BLaER1 (cell line): ENCODE results near the gene HOXD4.

Source experiments
- H3K27ac ChIP-seq: shearing (Covaris generic); formaldehyde crosslinking; 2 replicates; pipeline ENCODE4 v1.8.1; 2022
- H3K27me3 ChIP-seq: shearing (Covaris generic); formaldehyde crosslinking; 2 replicates; pipeline ENCODE4 v1.8.1; 2022
- H3K36me3 ChIP-seq: shearing (Covaris generic); formaldehyde crosslinking; 2 replicates; pipeline ENCODE4 v1.8.1; 2022
- H3K4me1 ChIP-seq: shearing (Covaris generic); formaldehyde crosslinking; 2 replicates; pipeline ENCODE4 v1.8.1; 2022
- H3K4me2 ChIP-seq: shearing (Covaris generic); formaldehyde crosslinking; 2 replicates; pipeline ENCODE4 v1.8.1; 2022
- H3K4me3 ChIP-seq: shearing (Covaris generic); formaldehyde crosslinking; 2 replicates; pipeline ENCODE4 v1.8.1; 2022
- H3K9ac ChIP-seq: shearing (Covaris generic); formaldehyde crosslinking; 2 replicates; pipeline ENCODE4 v1.8.1; 2022
- H3K9me3 ChIP-seq: shearing (Covaris generic); formaldehyde crosslinking; 2 replicates; pipeline ENCODE4 v1.8.1; 2022
- H4K20me1 ChIP-seq: shearing (Covaris generic); formaldehyde crosslinking; 2 replicates; pipeline ENCODE4 v1.8.1; 2022
- Cebpa-rat ChIP-seq: shearing (Covaris generic); IDR thresholded peaks from 2 replicates; pipeline ENCODE4 v1.8.1; 2022

Gene HOXD4

DNA sequence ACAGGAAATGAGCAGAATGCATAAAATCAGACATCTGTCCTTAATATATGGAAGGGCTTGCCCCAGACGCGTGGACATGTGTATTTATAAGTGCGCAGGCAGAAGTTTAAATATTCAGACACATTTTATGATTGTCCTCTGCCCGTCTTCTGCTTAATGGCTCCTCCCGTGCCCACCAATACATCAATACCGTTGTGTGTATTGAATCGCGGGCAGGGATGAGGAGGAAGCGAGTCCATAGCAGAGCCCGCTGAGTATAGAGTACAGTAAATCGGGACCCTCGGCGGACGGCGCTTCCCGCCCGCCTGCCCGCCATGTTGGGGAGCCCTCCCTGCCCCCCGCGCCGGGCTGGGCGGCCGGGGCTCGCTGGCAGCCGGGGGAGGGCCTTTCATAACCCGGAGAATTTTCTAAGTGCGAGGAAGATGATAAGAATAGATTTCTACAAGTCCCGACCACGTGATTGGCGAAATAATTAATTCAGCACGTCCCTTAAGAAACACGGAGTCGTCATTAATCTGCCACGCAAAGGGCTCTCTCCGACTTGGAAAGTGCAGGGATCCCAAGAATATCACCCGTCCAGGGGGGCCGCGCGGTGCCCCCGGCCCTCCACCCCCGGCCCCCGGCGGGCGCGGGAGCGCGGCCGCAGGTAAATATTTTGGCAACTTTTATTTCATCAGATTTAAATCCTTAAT is 5.6 kb downstream of the HOXD4 start, which contains the start of gene HOXD3:
HOXD3 (plus strand) TSS at position 501 of the 692 bp plus-strand sequence. CDS start 11,808 bp downstream, outside the sequence.
- H4K20me1 ChIP-seq, result no peaks in the 10 kb centered on the region
- peaks cover 97% of the 10 kb centered on the region for H3K27me3 ChIP-seq
- H3K9me3 ChIP-seq, result peaks cover 67% of the 10 kb centered on the region
- TF ChIP-seq Cebpa-rat, result no peak
- H3K27ac ChIP-seq, result no peak within 1 kb of the TSS
- H3K4me2 ChIP-seq, result no peak within 1 kb of the TSS
- no peaks in the 10 kb centered on the region for H3K4me1 ChIP-seq
- no peaks in the 10 kb centered on the region for H3K36me3 ChIP-seq
- no peak within 1 kb of the TSS for H3K4me3 ChIP-seq
- no peak within 1 kb of the TSS for H3K9ac ChIP-seq

DNA sequence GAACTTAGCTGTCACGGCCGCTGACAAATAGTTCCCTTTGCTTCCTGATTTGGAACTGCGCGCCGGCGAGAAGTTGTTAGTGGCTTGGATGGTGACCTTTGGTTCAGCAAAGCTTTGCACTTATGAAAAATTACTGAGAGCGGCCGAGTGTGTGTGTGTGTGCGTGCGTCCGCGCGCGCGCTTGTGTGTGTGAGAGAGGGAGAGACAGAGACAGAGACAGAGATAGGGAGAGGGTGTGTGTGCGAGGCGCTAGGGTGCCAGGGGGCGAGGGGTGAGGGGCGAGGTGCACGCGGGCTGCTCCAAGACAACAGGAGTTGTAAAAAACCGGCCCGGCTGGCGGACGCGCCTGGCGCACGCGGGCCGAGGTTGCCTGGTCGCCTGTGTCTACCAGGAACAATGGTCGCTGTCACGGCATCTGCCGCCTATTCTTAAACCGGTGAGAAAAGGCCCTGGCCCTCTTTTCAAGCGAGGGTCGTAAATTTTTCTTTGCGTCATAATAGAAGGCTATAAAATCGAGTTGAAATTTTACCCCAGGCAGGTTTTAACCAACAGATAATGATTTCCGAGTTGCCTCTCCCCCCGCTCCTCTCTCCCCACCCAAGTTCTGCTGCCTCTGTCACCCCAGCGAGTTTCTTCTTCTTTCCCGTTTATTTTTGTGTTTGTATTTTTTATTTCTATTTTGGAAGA is 6.3 kb downstream of the HOXD4 start:
- no peak overlapping the region for H3K4me2 ChIP-seq
- peaks cover 69% of the 10 kb centered on the region for H3K9me3 ChIP-seq
- H3K27me3 ChIP-seq, result peaks cover 97% of the 10 kb centered on the region
- H4K20me1 ChIP-seq, result no peaks in the 10 kb centered on the region
- no peaks in the 10 kb centered on the region for H3K4me1 ChIP-seq
- no peak for TF ChIP-seq Cebpa-rat
- no peak overlapping the region for H3K9ac ChIP-seq
- no peaks in the 10 kb centered on the region for H3K36me3 ChIP-seq
- H3K27ac ChIP-seq, result no peak overlapping the region
- H3K4me3 ChIP-seq, result no peak overlapping the region

DNA sequence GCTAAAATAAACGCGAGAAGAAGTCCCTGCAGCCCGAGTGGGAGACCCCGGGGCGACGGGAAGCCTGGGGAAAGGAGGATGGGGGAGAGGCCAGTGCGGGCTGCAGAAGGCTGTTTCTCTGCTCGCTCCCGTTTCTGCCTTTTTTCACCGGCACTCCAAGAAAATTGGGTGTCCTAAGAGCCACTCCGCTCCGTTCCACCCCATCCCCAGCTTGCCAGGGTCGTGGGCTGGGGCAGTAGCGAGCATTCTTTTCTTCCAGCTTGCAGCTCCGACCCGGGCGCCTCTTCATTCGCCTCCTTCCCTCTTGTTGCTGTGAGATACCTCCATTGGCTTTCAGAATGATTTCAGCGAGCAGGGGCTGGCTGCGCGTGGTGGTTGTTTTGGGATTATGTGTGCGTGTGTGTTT is 6.8 kb downstream of the HOXD4 start:
- Histone ChIP-seq H3K4me3 (no peak overlapping the region), H3K9ac (no peak overlapping the region), H3K9me3 (peaks cover 70% of the 10 kb centered on the region), H3K27me3 (peaks cover 94% of the 10 kb centered on the region), H3K36me3 (no peaks in the 10 kb centered on the region), H3K27ac (no peak overlapping the region), H3K4me1 (no peaks in the 10 kb centered on the region), H3K4me2 (no peak overlapping the region), H4K20me1 (no peaks in the 10 kb centered on the region)
- no peak for TF ChIP-seq Cebpa-rat

DNA sequence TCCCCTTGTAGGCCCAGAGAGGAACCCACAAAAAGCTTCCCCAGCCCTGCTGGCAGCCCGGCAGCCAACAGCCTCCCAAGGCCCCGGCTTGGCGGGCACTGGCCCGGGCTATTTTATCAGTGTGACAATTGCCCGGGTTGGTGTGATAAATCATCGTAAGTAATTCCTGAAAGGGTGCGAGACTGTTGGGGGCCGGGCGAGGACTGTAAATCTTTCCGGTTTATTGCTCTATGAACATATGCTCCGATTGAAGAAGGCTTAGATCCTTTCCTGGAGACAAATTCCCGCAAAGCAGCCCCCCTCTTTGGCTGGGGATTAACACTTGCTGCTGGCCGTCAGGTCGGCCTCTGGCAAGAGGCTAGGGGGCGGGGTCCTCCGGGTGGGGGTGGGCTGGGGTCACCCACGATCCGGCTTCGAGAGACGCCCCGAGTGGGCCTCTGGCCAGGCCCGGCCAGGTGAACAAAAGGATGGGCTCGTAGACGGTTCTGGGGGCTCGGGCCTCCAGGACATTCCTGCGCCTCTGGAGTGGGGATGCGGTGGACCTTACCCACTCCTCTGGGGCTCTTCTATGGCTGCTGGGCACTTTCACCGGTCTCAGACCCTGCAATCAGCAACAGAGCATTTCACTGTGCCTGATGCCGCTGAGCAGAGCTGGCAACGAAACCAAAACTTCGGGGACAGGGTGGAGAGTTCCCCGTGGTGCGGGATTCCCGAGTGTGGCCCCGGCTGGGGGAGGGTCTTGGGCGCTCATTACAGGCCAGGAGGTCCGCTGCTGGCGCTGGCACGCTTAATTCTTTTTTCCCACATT is 7.7 kb downstream of the HOXD4 start:
- no peak for TF ChIP-seq Cebpa-rat
- Histone ChIP-seq H3K9me3 (peaks cover 75% of the 10 kb centered on the region), H3K27me3 (peaks cover 86% of the 10 kb centered on the region), H3K9ac (no peak overlapping the region), H3K36me3 (no peaks in the 10 kb centered on the region), H3K4me3 (no peak overlapping the region), H3K27ac (no peak overlapping the region), H4K20me1 (no peaks in the 10 kb centered on the region), H3K4me2 (no peak overlapping the region), H3K4me1 (no peaks in the 10 kb centered on the region)

DNA sequence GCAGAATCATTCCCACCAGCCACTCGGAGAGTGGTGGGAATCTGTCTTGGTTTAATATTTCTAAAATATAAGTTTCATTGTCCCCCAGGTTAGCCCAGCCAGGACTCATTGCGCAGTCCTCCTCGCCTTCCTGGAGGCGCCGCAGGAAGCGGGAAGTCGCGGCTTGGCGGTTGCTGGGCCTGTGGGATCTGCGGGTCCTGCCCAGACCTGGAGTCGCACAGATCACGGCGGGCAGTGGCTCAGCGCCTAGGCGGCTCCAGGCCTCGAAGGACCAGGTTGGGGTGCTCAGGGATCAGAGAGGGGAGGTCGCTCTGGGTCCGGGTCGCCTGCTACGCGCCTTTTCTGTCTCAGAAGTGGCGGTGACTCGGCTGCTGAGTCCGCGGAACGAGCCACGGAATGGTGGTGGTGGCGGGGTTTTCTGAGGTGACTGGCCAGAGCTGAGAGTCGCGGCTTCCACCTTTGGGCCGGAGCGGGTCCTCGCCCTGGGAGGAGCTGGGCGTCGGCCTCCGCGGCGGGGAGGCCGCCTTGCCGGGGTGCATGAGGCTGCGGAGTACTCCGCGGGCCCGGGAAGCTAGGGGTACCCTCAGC is 8.4 kb downstream of the HOXD4 start:
- Histone ChIP-seq H3K36me3 (no peaks in the 10 kb centered on the region), H3K9ac (no peak overlapping the region)

DNA sequence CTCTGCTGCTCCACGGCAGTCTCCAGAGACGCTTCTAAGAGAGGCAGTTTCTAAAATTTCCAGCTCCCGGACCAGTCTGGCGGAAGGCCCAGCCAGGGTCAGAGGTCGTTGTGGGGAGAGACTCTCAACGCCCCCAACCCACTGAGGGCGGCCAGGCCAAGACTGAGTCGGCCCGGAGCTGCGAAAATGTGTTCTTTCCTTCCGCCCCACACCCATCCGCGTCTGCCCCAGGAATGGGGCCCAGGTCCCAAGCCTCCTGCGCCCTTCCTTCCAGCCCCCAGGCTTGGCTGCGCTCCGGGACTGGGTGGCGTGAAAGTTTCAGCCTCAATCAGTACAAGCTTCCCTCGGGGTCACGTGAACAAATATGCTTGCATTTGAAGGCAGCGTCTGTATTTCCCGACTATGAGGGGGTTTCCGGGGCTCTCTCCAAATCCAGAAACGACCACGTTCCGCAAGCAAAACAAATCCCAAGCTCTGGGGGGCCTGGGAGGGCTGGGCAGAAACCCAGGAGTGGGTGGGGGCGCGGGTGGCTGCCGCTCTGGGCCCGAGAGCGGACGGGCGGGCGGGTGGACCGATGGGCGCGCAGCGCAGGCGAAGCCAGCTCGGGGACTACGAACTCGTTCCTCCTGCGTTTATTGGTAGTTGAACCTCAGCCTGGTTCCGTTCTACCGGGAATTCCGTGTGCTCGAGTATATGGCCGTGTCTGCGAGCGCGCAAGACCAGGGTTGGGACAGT is 9.1 kb downstream of the HOXD4 start:
- Histone ChIP-seq H4K20me1 (no peaks in the 10 kb centered on the region), H3K27ac (no peak overlapping the region), H3K4me3 (no peak overlapping the region), H3K27me3 (peaks cover 85% of the 10 kb centered on the region), H3K9me3 (peaks cover 89% of the 10 kb centered on the region), H3K36me3 (no peaks in the 10 kb centered on the region), H3K4me2 (no peak overlapping the region), H3K4me1 (no peaks in the 10 kb centered on the region), H3K9ac (no peak overlapping the region)
- no peak for TF ChIP-seq Cebpa-rat

More for the DNA sequence above, 8.4 kb downstream of the HOXD4 start:
- no peak for TF ChIP-seq Cebpa-rat
- Histone ChIP-seq H3K9me3 (peaks cover 82% of the 10 kb centered on the region), H3K27me3 (peaks cover 85% of the 10 kb centered on the region), H4K20me1 (no peaks in the 10 kb centered on the region), H3K4me3 (no peak overlapping the region), H3K4me2 (no peak overlapping the region), H3K27ac (no peak overlapping the region), H3K4me1 (no peaks in the 10 kb centered on the region)

DNA sequence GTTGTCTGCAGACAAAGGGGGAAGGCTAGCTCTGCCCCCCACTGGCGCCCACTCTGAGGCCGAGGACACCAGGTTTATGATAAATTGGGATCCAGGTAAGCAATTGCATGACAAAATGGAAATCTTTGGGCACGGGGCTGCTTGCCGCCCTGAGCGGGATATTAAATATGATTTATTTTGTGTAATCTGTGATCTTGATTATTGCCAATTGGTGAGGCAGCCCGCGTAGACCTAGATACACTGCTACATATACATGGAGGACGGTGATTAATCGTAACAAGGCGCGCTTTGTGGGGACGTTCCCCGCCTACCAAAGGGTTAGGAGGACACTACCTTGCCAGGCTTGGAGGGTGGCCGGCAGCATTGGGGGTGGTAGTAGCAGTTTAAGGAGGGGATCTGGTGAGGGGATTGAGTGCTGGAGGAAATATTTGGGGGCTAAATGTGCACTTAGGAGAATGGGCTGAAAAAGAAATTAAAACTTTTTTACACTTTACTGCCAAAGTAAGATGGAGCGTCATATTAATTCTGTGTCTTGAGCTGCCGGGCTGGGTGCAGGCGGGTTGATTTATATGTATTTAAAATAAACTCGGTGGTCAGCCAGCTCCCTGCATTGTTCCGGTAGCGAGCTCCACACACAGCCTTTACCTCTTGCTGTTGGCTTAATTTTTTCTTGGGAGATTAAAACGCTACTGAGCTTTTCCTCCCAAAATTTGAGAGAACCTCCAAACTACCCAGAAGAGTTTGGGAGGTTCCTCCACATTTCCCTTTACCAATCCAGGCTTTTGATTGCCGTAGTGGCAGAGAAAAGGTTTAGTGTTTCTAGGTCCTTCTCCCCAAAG is 9.9 kb downstream of the HOXD4 start:
- Histone ChIP-seq H3K27ac (no peak overlapping the region), H3K4me3 (no peak overlapping the region), H3K36me3 (no peaks in the 10 kb centered on the region), H4K20me1 (no peaks in the 10 kb centered on the region), H3K4me2 (no peak overlapping the region), H3K9ac (no peak overlapping the region), H3K4me1 (no peaks in the 10 kb centered on the region), H3K9me3 (peaks cover 90% of the 10 kb centered on the region), H3K27me3 (peaks cover 80% of the 10 kb centered on the region)
- no peak for TF ChIP-seq Cebpa-rat

DNA sequence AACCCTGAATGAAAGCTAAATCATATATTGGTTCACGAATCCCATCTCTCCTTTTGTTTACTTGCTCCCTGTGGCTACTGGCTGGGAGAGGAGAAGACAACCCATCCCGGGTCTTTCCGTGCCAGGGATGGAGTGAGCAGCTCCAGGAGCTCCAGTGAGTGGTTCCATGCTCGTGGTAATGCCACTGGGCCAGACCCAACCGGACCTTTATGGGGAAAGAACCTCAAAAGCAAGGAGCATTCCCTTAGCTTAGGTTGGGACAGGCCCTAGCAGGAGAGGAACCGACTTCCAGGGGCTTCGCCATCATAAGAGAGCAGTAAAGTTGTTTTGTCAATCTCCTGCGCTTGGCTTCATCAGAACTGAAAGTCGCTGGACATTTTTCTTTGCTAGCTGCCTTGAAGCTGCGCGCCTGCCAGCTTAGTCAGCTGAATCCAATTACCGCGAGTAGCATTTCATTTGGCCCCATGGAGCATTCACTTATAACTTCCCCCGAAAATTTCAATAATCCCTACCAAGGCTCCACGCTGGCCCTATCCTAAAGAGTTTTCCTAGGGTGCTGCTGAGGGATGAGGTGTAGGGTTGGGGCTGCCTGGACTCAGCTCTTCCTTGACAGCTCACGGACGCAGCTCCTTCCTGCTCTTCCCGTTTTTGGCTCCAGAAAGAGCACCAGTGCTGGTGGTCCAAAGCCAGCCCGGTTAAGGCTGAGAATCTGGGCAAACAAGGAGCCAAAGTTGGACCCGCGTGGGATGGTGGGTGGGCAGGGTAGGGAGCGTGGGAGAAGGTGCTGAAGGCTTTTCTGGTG is 10.7 kb downstream of the HOXD4 start:
- TF ChIP-seq Cebpa-rat, result no peak
- H3K4me2 ChIP-seq, result no peak overlapping the region
- no peaks in the 10 kb centered on the region for H4K20me1 ChIP-seq
- H3K27me3 ChIP-seq, result peaks cover 71% of the 10 kb centered on the region
- H3K27ac ChIP-seq, result no peak overlapping the region
- no peak overlapping the region for H3K9ac ChIP-seq
- H3K36me3 ChIP-seq, result no peaks in the 10 kb centered on the region
- no peaks in the 10 kb centered on the region for H3K4me1 ChIP-seq
- no peak overlapping the region for H3K4me3 ChIP-seq
- peaks cover 81% of the 10 kb centered on the region for H3K9me3 ChIP-seq
